HL-60 (cell line): ENCODE results near the gene CEP128.

Experiments used
- GABPA ChIP-seq: IDR thresholded peaks from 2 replicates; pipeline ENCODE4 v1.6.1; 2012; ENCODE audit warnings: low read depth
- TF ChIP-seq, protein P1 (sequence below): IDR thresholded peaks from 2 replicates; pipeline ENCODE4 v1.6.1; 2012; ENCODE audit warnings: low read depth; ENCODE audit not compliant: insufficient replicate concordance

DNA sequence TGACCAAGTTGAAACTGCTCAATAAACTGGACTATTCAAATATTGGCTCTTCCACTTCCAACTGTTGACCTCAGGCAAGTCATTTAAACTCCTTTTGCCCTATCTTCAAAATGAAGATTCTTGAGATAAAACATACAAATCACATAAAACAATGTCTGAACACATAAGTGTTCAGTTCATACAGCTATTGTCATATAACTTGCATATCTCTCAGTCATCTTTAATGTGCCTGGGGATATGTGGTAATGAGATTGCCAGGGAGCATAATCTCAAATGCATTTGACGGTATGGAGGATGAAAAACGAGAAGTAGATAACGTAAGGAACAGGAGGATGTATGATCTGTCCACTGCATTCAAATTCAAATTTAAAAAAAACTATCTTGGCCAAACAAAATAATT, 493.3 kb downstream of the CEP128 start:
- no peak for TF ChIP-seq GABPA
- TF ChIP-seq, protein P1, sequence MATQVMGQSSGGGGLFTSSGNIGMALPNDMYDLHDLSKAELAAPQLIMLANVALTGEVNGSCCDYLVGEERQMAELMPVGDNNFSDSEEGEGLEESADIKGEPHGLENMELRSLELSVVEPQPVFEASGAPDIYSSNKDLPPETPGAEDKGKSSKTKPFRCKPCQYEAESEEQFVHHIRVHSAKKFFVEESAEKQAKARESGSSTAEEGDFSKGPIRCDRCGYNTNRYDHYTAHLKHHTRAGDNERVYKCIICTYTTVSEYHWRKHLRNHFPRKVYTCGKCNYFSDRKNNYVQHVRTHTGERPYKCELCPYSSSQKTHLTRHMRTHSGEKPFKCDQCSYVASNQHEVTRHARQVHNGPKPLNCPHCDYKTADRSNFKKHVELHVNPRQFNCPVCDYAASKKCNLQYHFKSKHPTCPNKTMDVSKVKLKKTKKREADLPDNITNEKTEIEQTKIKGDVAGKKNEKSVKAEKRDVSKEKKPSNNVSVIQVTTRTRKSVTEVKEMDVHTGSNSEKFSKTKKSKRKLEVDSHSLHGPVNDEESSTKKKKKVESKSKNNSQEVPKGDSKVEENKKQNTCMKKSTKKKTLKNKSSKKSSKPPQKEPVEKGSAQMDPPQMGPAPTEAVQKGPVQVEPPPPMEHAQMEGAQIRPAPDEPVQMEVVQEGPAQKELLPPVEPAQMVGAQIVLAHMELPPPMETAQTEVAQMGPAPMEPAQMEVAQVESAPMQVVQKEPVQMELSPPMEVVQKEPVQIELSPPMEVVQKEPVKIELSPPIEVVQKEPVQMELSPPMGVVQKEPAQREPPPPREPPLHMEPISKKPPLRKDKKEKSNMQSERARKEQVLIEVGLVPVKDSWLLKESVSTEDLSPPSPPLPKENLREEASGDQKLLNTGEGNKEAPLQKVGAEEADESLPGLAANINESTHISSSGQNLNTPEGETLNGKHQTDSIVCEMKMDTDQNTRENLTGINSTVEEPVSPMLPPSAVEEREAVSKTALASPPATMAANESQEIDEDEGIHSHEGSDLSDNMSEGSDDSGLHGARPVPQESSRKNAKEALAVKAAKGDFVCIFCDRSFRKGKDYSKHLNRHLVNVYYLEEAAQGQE = no peak
